MM.1S (cell line): ENCODE data around the gene CRKL.

Experiments
- EZH2 ChIP-seq: fragments of 300-600 bp; sonication (generic); optimal IDR thresholded peaks from 2 replicates; pipeline ENCODE3; 2017; ENCODE audit warnings: low read depth, mild to moderate bottlenecking, antibody characterized with exemption, low read length, mixed read lengths
- TF ChIP-seq, protein P1 (sequence below): fragments of 300-600 bp; sonication (generic); IDR thresholded peaks from 2 replicates; pipeline ENCODE4 v1.5.1; 2016; ENCODE audit warnings: antibody characterized with exemption, low read length, mixed read lengths

GRCh38 chr22:20951151-20951931, 34.1 kb downstream of the CRKL start:
- TF ChIP-seq, protein P1, sequence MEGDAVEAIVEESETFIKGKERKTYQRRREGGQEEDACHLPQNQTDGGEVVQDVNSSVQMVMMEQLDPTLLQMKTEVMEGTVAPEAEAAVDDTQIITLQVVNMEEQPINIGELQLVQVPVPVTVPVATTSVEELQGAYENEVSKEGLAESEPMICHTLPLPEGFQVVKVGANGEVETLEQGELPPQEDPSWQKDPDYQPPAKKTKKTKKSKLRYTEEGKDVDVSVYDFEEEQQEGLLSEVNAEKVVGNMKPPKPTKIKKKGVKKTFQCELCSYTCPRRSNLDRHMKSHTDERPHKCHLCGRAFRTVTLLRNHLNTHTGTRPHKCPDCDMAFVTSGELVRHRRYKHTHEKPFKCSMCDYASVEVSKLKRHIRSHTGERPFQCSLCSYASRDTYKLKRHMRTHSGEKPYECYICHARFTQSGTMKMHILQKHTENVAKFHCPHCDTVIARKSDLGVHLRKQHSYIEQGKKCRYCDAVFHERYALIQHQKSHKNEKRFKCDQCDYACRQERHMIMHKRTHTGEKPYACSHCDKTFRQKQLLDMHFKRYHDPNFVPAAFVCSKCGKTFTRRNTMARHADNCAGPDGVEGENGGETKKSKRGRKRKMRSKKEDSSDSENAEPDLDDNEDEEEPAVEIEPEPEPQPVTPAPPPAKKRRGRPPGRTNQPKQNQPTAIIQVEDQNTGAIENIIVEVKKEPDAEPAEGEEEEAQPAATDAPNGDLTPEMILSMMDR = no peak
- no peak for TF ChIP-seq EZH2
